ENCODE data around the gene BMAL2. TPM values are rescaled to one million over a fixed set of nuclear protein-coding genes. Genes with fewer than 3 reads are reported as not detected.

The BMAL2 gene
- total and polyA plus RNA-seq, 2 donors (not counting 1 experiment from before 2014, with no cell fraction given) = 15.5 to 44.9 TPM

DNA sequence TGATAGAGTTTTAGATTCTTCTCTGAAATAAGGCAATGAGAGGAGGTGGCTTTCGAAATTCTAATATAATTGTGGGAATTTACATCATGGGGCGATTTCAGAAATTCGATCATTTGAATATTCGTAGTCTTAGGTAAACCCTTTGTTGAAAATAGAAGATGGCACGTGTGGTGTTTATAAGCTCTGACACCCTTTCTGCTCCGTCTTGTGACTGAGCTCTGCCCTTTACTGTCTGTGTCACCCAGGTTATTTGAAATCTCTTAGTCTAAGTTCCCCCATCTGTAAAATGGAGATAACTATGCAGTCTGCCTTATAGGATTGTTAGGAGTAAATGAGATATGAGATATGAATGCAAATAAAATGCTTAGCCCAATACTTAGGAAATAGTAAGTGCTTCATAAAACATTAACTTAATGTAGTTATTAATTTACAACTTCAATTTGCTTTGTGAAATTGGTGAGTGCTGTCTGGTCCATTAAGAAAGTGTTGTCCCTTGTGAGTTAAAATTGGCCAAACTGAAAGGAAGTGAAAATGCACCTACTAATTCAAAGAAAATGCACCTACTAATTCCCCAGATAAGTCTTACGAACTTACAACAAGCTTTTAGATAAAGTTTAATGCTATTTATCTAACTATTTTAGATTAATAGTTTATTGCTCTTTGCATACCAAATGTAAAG is 1.5 kb downstream of the BMAL2 start:
- Histone ChIP-seq H4K20me1 (ENCODE audit: control insufficient read depth, extremely low read depth, insufficient read depth, low read length) (no peaks in the 10 kb centered on the region), H3K4me2 (ENCODE audit: extremely low read depth, insufficient read depth, low read length) (peak overlapping the region; percentile 86), H3K9ac (ENCODE audit: insufficient read depth, low read length) (peak overlapping the region; percentile 10), H3K79me2 (ENCODE audit: control insufficient read depth, insufficient read depth, low read length) (peaks cover 42% of the 10 kb centered on the region), H2AFZ (ENCODE audit: low read length) (no peak overlapping the region), H3K27ac (ENCODE audit: insufficient read depth, low read length) (no peak overlapping the region), H3K36me3 (ENCODE audit: control insufficient read depth, insufficient read depth, low read length) (no peaks in the 10 kb centered on the region), H3K4me3 (replicated peaks in 1 of 4; ENCODE audit: control extremely low read depth in 1 of 4, insufficient read depth in 1 of 4, low read depth in 3 of 4, low read length in 4 of 4) (peak overlapping the region; percentile 67 to 84 (median 76)), H3K4me1 (ENCODE audit: control insufficient read depth, extremely low read depth, insufficient read depth, low read length) (peaks cover 13% of the 10 kb centered on the region), H3K27me3 (ENCODE audit: control insufficient read depth, insufficient read depth, low read length) (no peaks in the 10 kb centered on the region), H3K9me3 (ENCODE audit: control insufficient read depth, insufficient read depth, low read depth, low read length) (no peaks in the 10 kb centered on the region)
- TF ChIP-seq EZH2 (IDR thresholded peaks at IDR 0.05; ENCODE audit: low read length, missing control alignments) = no peak
- TF ChIP-seq, protein P1, sequence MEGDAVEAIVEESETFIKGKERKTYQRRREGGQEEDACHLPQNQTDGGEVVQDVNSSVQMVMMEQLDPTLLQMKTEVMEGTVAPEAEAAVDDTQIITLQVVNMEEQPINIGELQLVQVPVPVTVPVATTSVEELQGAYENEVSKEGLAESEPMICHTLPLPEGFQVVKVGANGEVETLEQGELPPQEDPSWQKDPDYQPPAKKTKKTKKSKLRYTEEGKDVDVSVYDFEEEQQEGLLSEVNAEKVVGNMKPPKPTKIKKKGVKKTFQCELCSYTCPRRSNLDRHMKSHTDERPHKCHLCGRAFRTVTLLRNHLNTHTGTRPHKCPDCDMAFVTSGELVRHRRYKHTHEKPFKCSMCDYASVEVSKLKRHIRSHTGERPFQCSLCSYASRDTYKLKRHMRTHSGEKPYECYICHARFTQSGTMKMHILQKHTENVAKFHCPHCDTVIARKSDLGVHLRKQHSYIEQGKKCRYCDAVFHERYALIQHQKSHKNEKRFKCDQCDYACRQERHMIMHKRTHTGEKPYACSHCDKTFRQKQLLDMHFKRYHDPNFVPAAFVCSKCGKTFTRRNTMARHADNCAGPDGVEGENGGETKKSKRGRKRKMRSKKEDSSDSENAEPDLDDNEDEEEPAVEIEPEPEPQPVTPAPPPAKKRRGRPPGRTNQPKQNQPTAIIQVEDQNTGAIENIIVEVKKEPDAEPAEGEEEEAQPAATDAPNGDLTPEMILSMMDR (conservative IDR thresholded peaks at IDR 0.05 in 1 of 2, IDR thresholded peaks at IDR 0.05 in 1 of 2; ENCODE audit: low read depth in 1 of 2, low read length in 2 of 2) = no peak
- DNase-seq (ENCODE audit: low read depth in 2 of 2) = no peak

DNA sequence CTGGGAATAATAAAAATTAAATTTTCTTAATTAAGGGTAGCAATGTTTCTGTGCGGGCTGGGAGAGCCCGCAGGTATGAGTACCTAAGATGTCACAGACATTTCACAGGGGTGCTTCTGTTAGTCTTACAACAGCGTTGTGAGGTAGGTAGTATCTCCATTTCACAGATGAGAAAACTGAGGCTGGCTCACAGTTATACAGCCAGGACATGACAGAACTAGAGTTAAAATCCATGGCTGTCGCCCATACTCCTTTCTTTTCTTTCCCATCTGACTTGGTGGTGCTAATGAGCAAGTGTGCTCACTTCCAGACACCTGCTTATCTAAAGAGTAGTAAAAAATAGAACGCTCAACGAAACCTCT is 2.1 kb downstream of the BMAL2 start:
- H3K27ac ChIP-seq (ENCODE audit: insufficient read depth, low read length) = no peak overlapping the region
- peaks cover 46% of the 10 kb centered on the region for H3K79me2 ChIP-seq (ENCODE audit: control insufficient read depth, insufficient read depth, low read length)
- no peak overlapping the region for H3K9ac ChIP-seq (ENCODE audit: insufficient read depth, low read length)
- H3K27me3 ChIP-seq (ENCODE audit: control insufficient read depth, insufficient read depth, low read length) = no peaks in the 10 kb centered on the region
- no peak overlapping the region for H3K4me2 ChIP-seq (ENCODE audit: extremely low read depth, insufficient read depth, low read length)
- TF ChIP-seq, protein P1 (conservative IDR thresholded peaks at IDR 0.05 in 1 of 2, IDR thresholded peaks at IDR 0.05 in 1 of 2; ENCODE audit: low read depth in 1 of 2, low read length in 2 of 2) = no peak
- no peak for TF ChIP-seq EZH2 (IDR thresholded peaks at IDR 0.05; ENCODE audit: low read length, missing control alignments)
- no peaks in the 10 kb centered on the region for H3K9me3 ChIP-seq (ENCODE audit: control insufficient read depth, insufficient read depth, low read depth, low read length)
- no peak overlapping the region for H3K4me3 ChIP-seq (replicated peaks in 1 of 4; ENCODE audit: control extremely low read depth in 1 of 4, insufficient read depth in 1 of 4, low read depth in 3 of 4, low read length in 4 of 4)
- no peaks in the 10 kb centered on the region for H3K36me3 ChIP-seq (ENCODE audit: control insufficient read depth, insufficient read depth, low read length)
- no peaks in the 10 kb centered on the region for H4K20me1 ChIP-seq (ENCODE audit: control insufficient read depth, extremely low read depth, insufficient read depth, low read length)
- no peak overlapping the region for H2AFZ ChIP-seq (ENCODE audit: low read length)
- H3K4me1 ChIP-seq (ENCODE audit: control insufficient read depth, extremely low read depth, insufficient read depth, low read length) = peaks cover 13% of the 10 kb centered on the region
- DNase-seq (ENCODE audit: low read depth in 2 of 2) = no peak

DNA sequence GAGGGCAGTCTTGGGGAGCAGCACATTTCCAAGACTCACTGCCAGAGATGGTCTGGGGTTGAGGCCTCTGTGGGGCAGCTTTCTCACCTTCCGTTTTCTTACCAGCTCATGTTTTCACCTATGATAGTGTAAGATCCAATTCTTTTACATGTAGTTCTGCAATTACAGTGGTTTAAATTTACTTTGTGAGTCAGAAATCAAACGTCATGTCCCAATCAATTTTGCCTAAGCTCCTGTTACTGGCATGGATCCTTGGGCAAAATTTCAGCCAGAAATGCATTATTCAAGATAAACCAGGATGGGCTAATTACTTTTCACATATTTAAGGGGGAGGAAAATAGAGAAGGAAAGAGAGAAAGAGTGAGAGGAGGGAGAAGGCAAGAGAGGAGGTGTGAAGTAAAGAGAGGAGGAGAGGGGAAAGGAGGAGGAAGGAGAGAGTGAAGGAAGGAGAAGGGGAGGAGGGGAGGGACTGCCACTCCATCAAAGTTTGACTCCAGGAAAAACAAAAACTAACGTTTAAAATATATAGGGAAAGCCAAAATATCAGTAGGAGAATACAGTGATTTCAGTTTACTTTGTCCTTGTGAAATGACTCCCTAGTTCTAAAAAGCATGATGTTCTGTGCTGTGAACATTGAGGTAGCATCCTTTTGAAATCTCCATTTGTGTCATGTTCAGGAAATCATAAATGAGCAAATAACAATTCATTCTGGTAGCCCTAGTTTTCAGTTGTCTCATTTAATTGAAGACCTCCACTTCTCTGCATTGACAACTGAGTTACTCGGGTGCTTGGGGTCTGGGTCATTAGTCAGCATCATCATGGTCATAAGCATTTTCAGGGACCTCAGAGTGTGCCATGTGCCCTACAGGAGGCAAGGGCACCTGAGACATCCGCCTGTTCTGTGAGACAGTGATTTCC is 3.0 kb downstream of the BMAL2 start:
- no peaks in the 10 kb centered on the region for H4K20me1 ChIP-seq (ENCODE audit: control insufficient read depth, extremely low read depth, insufficient read depth, low read length)
- TF ChIP-seq EZH2 (IDR thresholded peaks at IDR 0.05; ENCODE audit: low read length, missing control alignments) = no peak
- TF ChIP-seq, protein P1 (conservative IDR thresholded peaks at IDR 0.05 in 1 of 2, IDR thresholded peaks at IDR 0.05 in 1 of 2; ENCODE audit: low read depth in 1 of 2, low read length in 2 of 2) = no peak
- H3K36me3 ChIP-seq (ENCODE audit: control insufficient read depth, insufficient read depth, low read length) = no peaks in the 10 kb centered on the region
- no peaks in the 10 kb centered on the region for H3K9me3 ChIP-seq (ENCODE audit: control insufficient read depth, insufficient read depth, low read depth, low read length)
- DNase-seq (ENCODE audit: low read depth in 2 of 2) = peak; percentile 40 to 48
- H3K9ac ChIP-seq (ENCODE audit: insufficient read depth, low read length) = no peak overlapping the region
- H3K4me3 ChIP-seq (replicated peaks in 1 of 4; ENCODE audit: control extremely low read depth in 1 of 4, insufficient read depth in 1 of 4, low read depth in 3 of 4, low read length in 4 of 4) = no peak overlapping the region
- H3K27ac ChIP-seq (ENCODE audit: insufficient read depth, low read length) = no peak overlapping the region
- H3K4me2 ChIP-seq (ENCODE audit: extremely low read depth, insufficient read depth, low read length) = no peak overlapping the region
- peaks cover 10% of the 10 kb centered on the region for H3K4me1 ChIP-seq (ENCODE audit: control insufficient read depth, extremely low read depth, insufficient read depth, low read length)
- peaks cover 55% of the 10 kb centered on the region for H3K79me2 ChIP-seq (ENCODE audit: control insufficient read depth, insufficient read depth, low read length)
- no peaks in the 10 kb centered on the region for H3K27me3 ChIP-seq (ENCODE audit: control insufficient read depth, insufficient read depth, low read length)
- H2AFZ ChIP-seq (ENCODE audit: low read length) = no peak overlapping the region

Data from fibroblast of lung (primary cell).